Nephron progenitor cell (in vitro differentiated cells): ENCODE results near the gene EPS8.
"Not testable (repeated sequence)": the region's sequence is repeated elsewhere in the genome, so short reads cannot be mapped to it uniquely, and the experiment has no call there.

ENCODE experiments used
- DNase-seq: peaks from one replicate; pipeline ENCODE4 v3.0.0; 2021
- H3K27ac Mint-ChIP-seq: 2 replicates; pipeline ENCODE4 v1.8.0; 2021; ENCODE audit warnings: mild to moderate bottlenecking, moderate library complexity, mixed read lengths
- H3K27me3 Mint-ChIP-seq: 2 replicates; pipeline ENCODE4 v1.8.0; 2021; ENCODE audit warnings: mild to moderate bottlenecking, low read depth, mixed read lengths; ENCODE audit not compliant: poor library complexity
- H3K36me3 Mint-ChIP-seq: 2 replicates; pipeline ENCODE4 v1.8.0; 2021; ENCODE audit warnings: low read depth, mixed read lengths
- H3K4me1 Mint-ChIP-seq: 2 replicates; pipeline ENCODE4 v1.8.0; 2021; ENCODE audit warnings: mixed read lengths
- H3K4me3 Mint-ChIP-seq: 2 replicates; pipeline ENCODE4 v1.8.0; 2021; ENCODE audit warnings: mild to moderate bottlenecking, moderate library complexity, mixed read lengths
- H3K9me3 Mint-ChIP-seq: 2 replicates; pipeline ENCODE4 v1.8.0; 2021; ENCODE audit warnings: mild to moderate bottlenecking, moderate library complexity, mixed read lengths
- CTCF ChIP-seq: fragments of 200-600 bp; sonication (generic); IDR thresholded peaks from 2 replicates; pipeline ENCODE4 v1.5.0; 2021; ENCODE audit warnings: antibody characterized with exemption

The EPS8 gene

GRCh38 chr12:15627995-15628945 lies 160.9 kb downstream of the EPS8 start:
- DNase-seq, result no peak
- Mint-ChIP-seq H3K4me1 (peaks cover 32% of the 10 kb centered on the region), H3K9me3 (no peaks in the 10 kb centered on the region), H3K27ac (no peak overlapping the region), H3K27me3 (no peaks in the 10 kb centered on the region), H3K36me3 (no peaks in the 10 kb centered on the region), H3K4me3 (no peak overlapping the region)
- no peak for TF ChIP-seq CTCF

- no peak for DNase-seq
- H3K9me3 Mint-ChIP-seq, result no peaks in the 10 kb centered on the region
- H3K36me3 Mint-ChIP-seq, result no peaks in the 10 kb centered on the region
- no peaks in the 10 kb centered on the region for H3K27me3 Mint-ChIP-seq
- H3K4me1 Mint-ChIP-seq, result peaks cover 20% of the 10 kb centered on the region
- H3K27ac Mint-ChIP-seq, result no peak overlapping the region
- no peak for TF ChIP-seq CTCF
- no peak overlapping the region for H3K4me3 Mint-ChIP-seq
Measured at GRCh38 chr12:15625075-15625474, 164.1 kb downstream of the EPS8 start.

GRCh38 chr12:15620741-15621539 lies 168.2 kb downstream of the EPS8 start:
- Mint-ChIP-seq H3K9me3 (peaks cover 17% of the 10 kb centered on the region), H3K36me3 (peaks cover 6% of the 10 kb centered on the region), H3K27ac (no peak overlapping the region), H3K4me3 (no peak overlapping the region), H3K4me1 (no peaks in the 10 kb centered on the region), H3K27me3 (peaks cover 4% of the 10 kb centered on the region)
- DNase-seq, result no peak
- no peak for TF ChIP-seq CTCF

- H3K27me3 Mint-ChIP-seq, H3K27ac Mint-ChIP-seq, H3K4me1 Mint-ChIP-seq, DNase-seq, H3K4me3 Mint-ChIP-seq: not testable (repeated sequence)
- H3K9me3 Mint-ChIP-seq, result peaks cover 55% of the 10 kb centered on the region
- peaks cover 21% of the 10 kb centered on the region for H3K36me3 Mint-ChIP-seq
Measured at GRCh38 chr12:15616495-15616894, 172.7 kb downstream of the EPS8 start.

GRCh38 chr12:15613981-15614380 lies 175.2 kb downstream of the EPS8 start:
- Mint-ChIP-seq H3K9me3 (peaks cover 55% of the 10 kb centered on the region), H3K36me3 (peaks cover 21% of the 10 kb centered on the region), H3K27ac (no peak overlapping the region), H3K4me1 (no peaks in the 10 kb centered on the region), H3K4me3 (no peak overlapping the region), H3K27me3 (peaks cover 4% of the 10 kb centered on the region)
- no peak for DNase-seq
- TF ChIP-seq CTCF, result no peak

GRCh38 chr12:15608941-15609340 lies 180.2 kb downstream of the EPS8 start:
- Mint-ChIP-seq H3K4me1 (peaks cover 17% of the 10 kb centered on the region), H3K4me3 (no peak overlapping the region), H3K36me3 (no peaks in the 10 kb centered on the region), H3K27ac (no peak overlapping the region), H3K9me3 (peaks cover 18% of the 10 kb centered on the region), H3K27me3 (peaks cover 2% of the 10 kb centered on the region)
- no peak for DNase-seq
- TF ChIP-seq CTCF, result no peak
